T follicular helper cell (primary cell): ENCODE data around the gene ABCA6.
"Not testable (repeated sequence)": the region's sequence is repeated elsewhere in the genome, so short reads cannot be mapped to it uniquely, and the experiment has no call there.

Experiments
- DNase-seq: peaks from one replicate; pipeline ENCODE4 v3.0.0-alpha.2; 2020; ENCODE audit warnings: low read depth
- total RNA-seq, 2 experiments: gene quantifications; one replicate each; lab custom pipeline; 2026; lab: John Stamatoyannopoulos, UW

The ABCA6 gene
- total RNA-seq: 0.35 to 0.48 reads per million in 2 experiments

DNA sequence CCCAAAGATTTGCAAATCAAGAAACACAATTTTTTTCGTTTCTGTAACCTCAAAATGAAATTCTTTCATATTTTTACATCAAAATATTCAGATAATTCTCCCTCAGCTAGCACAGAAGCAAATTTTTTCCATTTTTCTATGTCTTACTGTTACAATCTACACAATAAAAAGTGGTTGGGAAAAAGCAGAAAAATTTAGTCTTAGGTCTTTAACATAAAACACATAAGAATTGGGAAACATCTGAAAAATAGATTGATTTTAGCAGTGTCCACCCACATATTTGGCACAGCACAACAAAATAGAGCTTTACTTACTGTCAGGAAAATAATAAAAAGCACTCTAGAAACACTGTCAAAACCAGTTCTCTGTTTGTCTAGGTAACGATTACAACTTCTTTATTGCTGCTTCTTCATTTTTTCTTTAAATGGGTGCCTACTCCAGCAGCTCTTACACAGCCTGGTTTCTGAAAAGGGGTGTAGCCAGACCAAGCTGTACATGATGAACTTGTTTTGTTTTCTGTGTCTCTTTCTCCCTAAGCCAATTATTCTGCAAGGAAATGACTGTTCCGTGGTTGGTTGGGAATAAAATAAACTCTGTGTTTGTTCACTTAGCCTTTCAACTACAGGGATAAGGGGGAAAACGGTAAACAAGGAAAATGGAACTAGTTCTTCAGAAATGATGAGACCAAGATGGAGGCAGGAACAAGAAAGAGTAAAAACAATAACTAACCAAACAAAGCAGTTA is at the start of gene ABCA6:
TSS of gene ABCA6 (minus strand) at position 465 of the 744 bp plus-strand sequence. CDS start 1,192 bp downstream, outside the sequence.
- no peak for DNase-seq

DNA sequence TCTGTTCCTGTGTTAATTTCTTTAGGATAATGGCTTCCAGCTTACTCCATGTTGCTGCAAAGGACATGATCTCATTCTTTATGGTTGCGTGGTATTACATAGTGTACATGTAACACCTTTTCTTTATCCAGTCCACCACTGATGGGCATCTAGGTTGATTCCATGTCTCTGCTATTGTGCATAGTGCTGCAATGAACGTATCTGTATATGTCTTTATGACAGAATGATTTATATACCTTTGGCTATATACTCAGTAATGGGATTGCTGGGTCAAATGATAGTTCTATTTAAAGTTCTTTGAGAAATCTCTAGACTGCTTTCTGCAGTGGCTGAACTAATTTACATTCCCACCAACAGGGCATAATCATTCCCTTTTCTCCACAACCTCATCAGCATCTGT is 47.1 kb upstream of the ABCA6 start:
- DNase-seq: no peak

DNA sequence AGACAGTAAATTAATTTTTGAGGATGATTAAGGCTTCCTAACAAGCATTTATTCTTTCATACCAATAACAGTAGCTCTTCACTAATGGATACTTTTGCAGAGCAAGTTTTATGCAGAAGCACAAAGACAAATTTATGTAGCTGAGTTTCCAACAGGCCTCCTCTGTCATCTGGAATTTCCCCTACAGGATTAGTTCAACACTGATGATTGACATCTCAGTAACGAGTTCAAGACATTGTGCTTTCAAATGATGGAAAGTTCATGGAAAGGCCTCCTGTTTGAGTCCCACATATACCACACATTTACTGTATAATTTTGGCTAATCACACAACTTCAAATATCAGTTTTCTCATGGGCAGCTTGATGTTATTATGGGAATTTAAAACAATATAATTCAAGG is 46.4 kb upstream of the ABCA6 start:
- DNase-seq: no peak

- DNase-seq: no peak
These were observed 45.6 kb upstream of the ABCA6 start for GRCh38 chr17:69187294-69187693.

DNA sequence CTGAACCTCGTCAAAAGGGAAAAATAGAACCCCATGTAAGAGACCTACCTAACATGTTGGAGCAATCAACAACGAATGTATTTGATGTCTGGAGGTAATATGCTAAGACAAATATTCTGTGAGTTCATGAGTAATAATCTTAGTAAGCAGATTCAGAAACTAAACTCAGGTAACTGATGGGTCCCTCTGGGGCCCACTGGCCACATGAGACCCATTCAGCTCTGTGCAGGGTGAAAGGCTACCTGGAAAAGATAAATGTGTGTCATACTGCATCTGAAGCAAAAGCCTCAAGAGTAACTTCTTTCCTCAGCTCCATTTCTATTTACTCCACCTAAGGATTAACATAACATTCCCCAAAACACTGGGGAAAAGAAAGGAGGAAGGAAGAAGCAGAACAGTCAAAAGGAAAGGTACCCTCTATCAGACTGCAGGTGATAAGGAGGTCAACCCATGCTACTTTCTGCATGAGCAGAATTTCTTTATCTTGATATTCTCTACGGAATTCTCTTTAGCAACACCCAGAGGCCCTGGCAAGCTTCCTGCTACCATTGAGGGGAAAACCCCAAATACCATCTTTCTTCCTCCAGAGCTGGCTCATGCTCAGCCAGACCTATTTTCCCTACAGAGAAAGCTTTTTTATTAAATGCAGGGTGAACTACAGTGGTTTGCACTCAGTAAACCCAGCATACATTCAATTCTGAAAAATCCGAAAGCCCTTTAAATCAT is 37.7 kb upstream of the ABCA6 start:
- no peak for DNase-seq

GRCh38 chr17:69176457-69176795 is 34.7 kb upstream of the ABCA6 start:
- no peak for DNase-seq

GRCh38 chr17:69175625-69176456 is 34.1 kb upstream of the ABCA6 start:
- no peak for DNase-seq

GRCh38 chr17:69175262-69175624 is 33.5 kb upstream of the ABCA6 start:
- DNase-seq: no peak

- DNase-seq: no peak
These were observed 31.4 kb upstream of the ABCA6 start for GRCh38 chr17:69173118-69173517.

DNA sequence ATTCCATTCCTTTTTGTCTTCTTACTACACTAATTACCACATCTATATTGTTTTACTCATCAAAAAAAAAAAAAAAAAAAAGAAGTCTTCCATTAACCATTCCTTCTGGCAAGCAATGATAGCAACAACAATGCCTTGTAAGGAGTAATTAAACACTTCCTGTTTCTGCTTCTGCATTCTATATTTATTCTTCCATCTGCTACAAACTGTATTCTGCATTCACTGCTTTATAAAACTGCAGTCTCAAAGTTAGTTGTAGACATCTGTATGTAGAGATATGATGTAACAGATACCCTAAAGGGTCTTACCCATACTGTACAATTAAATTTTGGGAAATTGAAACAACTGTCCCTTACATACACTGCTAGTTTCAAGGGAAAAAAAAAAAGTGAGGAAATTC is 28.7 kb upstream of the ABCA6 start:
- DNase-seq: no peak

GRCh38 chr17:69168642-69169041 is 26.9 kb upstream of the ABCA6 start:
- DNase-seq: not testable (repeated sequence)

GRCh38 chr17:69166957-69167356 is 25.3 kb upstream of the ABCA6 start:
- no peak for DNase-seq

GRCh38 chr17:69164206-69164605 is 22.5 kb upstream of the ABCA6 start:
- DNase-seq: no peak

- no peak for DNase-seq
These were observed 17.7 kb upstream of the ABCA6 start for GRCh38 chr17:69159418-69159817.

DNA sequence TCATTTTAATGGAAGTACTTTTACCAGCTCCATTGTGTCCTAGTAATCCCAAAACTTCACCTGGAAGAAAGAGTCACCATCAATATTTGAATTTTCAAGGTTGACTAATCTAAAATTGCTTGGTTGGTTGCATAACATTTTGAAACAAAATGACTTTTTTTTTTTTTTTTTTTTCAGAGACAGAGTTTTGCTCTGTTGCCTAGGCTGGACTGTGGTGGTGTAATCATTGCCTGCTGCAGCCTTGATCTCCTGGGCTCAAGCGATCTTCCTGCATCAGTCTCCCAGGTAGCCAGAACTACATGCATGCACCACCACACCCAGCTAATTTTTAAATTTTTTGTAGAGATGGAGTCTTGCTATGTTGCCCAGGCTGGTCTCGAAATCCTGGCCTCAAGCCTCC is 12.6 kb upstream of the ABCA6 start:
- no peak for DNase-seq

DNA sequence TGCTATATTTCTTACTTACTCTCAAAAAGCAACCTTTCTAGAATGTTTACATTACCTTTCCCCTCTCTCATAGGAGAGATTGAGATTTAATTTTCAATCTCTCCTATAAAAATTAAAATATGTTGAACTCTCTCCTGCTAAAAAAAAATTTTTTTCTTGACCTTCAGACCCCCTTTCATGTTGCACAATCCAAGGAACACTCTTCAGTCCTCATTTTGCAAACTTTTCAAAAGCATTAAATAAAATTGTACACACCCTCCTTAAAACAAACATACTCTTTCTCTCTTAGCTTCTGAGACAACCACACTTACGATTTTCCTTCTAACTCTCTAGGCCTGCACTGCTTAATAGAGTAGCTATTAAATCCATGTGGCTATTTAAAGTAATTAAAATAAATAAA is 8.6 kb upstream of the ABCA6 start:
- no peak for DNase-seq

- DNase-seq: no peak
These were observed 5.8 kb upstream of the ABCA6 start for GRCh38 chr17:69147460-69147859.

- DNase-seq: no peak
These were observed 2.9 kb upstream of the ABCA6 start for GRCh38 chr17:69144331-69145255.

DNA sequence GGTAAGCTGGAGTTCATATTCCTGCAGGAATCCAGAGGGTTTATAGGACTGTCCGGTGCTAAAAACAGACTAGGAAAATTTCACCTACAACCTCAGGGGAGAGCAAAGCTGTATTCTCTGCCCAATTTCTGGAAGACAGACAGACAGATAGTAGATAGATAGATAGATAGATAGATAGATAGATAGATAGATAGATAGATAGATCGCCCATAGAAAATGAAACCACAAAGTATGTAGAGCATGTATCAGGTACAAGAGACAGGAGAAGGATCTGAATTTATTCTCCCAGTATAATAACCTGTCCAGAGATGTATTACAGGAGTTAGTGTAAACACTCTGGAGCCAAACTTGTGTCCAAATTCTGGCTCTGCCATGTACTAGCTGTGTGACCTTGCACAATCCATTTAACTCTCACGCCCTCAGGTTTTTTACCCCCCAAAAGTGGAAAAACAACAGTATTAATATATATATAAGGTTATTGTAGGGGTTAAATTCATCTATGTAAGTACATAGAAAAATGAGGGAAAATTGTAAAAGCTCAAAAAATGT is 2.1 kb upstream of the ABCA6 start:
- no peak for DNase-seq

DNA sequence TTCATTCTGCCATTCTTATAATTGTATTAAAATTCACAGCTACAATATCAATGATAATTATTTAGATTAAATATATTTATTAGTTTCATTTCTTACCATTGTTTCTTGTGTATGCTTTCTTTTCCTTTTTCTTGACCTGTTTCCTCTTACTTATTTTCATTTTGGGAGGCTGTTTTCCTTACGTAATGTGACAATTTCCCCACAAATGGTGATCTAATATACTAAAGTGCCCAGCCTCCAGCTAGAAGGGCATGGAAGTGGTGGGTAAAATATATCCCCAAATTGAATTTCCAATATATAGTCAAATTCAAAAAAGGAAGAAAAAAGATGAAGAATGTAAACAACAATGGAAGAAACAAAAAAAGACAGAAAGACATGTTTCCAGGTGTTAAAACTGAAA is 1.5 kb upstream of the ABCA6 start:
- DNase-seq: no peak

GRCh38 chr17:69142175-69142802 is 594 bp upstream of the ABCA6 start:
- DNase-seq: no peak
